ENCODE data around the gene MTMR12. TPM values are rescaled to one million over a fixed set of nuclear protein-coding genes. Genes with fewer than 3 reads are reported as not detected.
"Not testable (repeated sequence)": the region's sequence is repeated elsewhere in the genome, so short reads cannot be mapped to it uniquely, and the experiment has no call there.

The MTMR12 gene
- total RNA-seq, 6 experiments from 2014 or later = 20.7 to 26.0 (median 22.4) TPM

GRCh38 chr5:32325062-32325461 is 12.3 kb upstream of the MTMR12 start:
- TF ChIP-seq, protein P1, sequence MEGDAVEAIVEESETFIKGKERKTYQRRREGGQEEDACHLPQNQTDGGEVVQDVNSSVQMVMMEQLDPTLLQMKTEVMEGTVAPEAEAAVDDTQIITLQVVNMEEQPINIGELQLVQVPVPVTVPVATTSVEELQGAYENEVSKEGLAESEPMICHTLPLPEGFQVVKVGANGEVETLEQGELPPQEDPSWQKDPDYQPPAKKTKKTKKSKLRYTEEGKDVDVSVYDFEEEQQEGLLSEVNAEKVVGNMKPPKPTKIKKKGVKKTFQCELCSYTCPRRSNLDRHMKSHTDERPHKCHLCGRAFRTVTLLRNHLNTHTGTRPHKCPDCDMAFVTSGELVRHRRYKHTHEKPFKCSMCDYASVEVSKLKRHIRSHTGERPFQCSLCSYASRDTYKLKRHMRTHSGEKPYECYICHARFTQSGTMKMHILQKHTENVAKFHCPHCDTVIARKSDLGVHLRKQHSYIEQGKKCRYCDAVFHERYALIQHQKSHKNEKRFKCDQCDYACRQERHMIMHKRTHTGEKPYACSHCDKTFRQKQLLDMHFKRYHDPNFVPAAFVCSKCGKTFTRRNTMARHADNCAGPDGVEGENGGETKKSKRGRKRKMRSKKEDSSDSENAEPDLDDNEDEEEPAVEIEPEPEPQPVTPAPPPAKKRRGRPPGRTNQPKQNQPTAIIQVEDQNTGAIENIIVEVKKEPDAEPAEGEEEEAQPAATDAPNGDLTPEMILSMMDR (IDR thresholded peaks at IDR 0.05) = no peak
- Mint-ChIP-seq H3K36me3 (ENCODE audit: low read depth) (peaks cover 6% of the 10 kb centered on the region; the same call in 1 of the 2 replicates), H3K4me1 (ENCODE audit: low read depth) (peaks cover 22% of the 10 kb centered on the region), H3K4me3 (no peak overlapping the region), H3K9me3 (peaks cover 6% of the 10 kb centered on the region), H3K27me3 (ENCODE audit: insufficient read depth) (no peaks in the 10 kb centered on the region), H3K27ac (no peak overlapping the region)
- DNase-seq = no peak

- DNase-seq = no peak
- peaks cover 6% of the 10 kb centered on the region for H3K9me3 Mint-ChIP-seq
These were observed 11.0 kb upstream of the MTMR12 start for GRCh38 chr5:32323741-32324140.

DNA sequence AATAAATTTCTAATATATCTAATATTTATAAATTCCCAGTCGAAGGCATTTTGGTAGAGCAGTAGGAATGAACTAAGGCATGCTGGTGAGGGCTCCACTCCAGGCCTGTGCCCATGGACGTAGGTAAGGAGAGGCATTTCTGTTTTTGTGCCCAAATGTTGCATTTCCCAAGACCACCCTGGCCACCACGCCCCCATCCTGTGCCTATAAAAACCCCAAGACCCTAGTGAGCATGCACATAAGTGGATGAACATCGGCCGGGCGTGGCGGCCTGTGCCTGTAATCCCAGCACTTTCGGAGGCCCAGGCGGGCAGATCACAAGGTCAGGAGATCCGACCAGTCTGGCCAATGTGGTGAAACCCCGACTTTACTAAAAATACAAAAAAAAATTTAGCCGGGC is 10.1 kb upstream of the MTMR12 start:
- Mint-ChIP-seq H3K27ac (no peak overlapping the region), H3K4me3 (no peak overlapping the region), H3K36me3 (ENCODE audit: low read depth) (peaks cover 6% of the 10 kb centered on the region; the same call in 1 of the 2 replicates), H3K4me1 (ENCODE audit: low read depth) (peaks cover 17% of the 10 kb centered on the region), H3K27me3 (ENCODE audit: insufficient read depth) (peaks cover 1% of the 10 kb centered on the region), H3K9me3 (peaks cover 6% of the 10 kb centered on the region)
- DNase-seq = no peak
- TF ChIP-seq, protein P1 (IDR thresholded peaks at IDR 0.05) = no peak

More at GRCh38 chr5:32323741-32324140, 11.0 kb upstream of the MTMR12 start:
- Mint-ChIP-seq H3K36me3 (ENCODE audit: low read depth) (peaks cover 6% of the 10 kb centered on the region; the same call in 1 of the 2 replicates), H3K4me3 (no peak overlapping the region), H3K27ac (no peak overlapping the region), H3K4me1 (ENCODE audit: low read depth) (peaks cover 17% of the 10 kb centered on the region), H3K27me3 (ENCODE audit: insufficient read depth) (peaks cover 1% of the 10 kb centered on the region)
- TF ChIP-seq, protein P1 (IDR thresholded peaks at IDR 0.05) = peak; percentile 26; the same call in 1 of the 2 replicates

DNA sequence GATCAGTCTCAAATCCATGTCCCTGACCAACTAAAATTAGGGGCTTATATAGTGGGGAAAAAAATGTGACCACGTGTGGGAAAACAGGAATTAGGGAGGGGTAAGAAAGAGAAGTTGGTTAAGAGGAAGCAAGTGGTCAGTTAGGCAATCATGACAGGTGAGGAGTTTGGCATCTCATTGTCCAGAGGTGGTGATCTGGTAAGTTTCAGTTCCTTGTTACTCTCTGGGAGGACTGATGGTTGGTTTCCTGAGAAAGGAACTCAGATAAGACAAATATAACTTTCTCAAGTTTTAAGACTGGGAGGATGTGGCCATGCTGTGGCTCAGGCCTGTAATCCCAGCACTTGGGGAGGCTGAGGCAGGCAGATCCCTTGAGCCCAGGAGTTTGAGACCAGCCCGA is 9.0 kb upstream of the MTMR12 start:
- not testable (repeated sequence) for H3K27ac Mint-ChIP-seq; DNase-seq; H3K4me3 Mint-ChIP-seq; H3K27me3 Mint-ChIP-seq (ENCODE audit: insufficient read depth); H3K9me3 Mint-ChIP-seq; H3K36me3 Mint-ChIP-seq (ENCODE audit: low read depth)
- peaks cover 17% of the 10 kb centered on the region for H3K4me1 Mint-ChIP-seq (ENCODE audit: low read depth)

GRCh38 chr5:32320576-32320975 is 7.8 kb upstream of the MTMR12 start:
- no peak for DNase-seq
- TF ChIP-seq, protein P1 (IDR thresholded peaks at IDR 0.05) = no peak
- Mint-ChIP-seq H3K4me3 (no peak overlapping the region), H3K9me3 (peaks cover 6% of the 10 kb centered on the region), H3K27ac (no peak overlapping the region), H3K4me1 (ENCODE audit: low read depth) (peaks cover 7% of the 10 kb centered on the region), H3K36me3 (ENCODE audit: low read depth) (peaks cover 6% of the 10 kb centered on the region; the same call in 1 of the 2 replicates), H3K27me3 (ENCODE audit: insufficient read depth) (peaks cover 1% of the 10 kb centered on the region)

DNA sequence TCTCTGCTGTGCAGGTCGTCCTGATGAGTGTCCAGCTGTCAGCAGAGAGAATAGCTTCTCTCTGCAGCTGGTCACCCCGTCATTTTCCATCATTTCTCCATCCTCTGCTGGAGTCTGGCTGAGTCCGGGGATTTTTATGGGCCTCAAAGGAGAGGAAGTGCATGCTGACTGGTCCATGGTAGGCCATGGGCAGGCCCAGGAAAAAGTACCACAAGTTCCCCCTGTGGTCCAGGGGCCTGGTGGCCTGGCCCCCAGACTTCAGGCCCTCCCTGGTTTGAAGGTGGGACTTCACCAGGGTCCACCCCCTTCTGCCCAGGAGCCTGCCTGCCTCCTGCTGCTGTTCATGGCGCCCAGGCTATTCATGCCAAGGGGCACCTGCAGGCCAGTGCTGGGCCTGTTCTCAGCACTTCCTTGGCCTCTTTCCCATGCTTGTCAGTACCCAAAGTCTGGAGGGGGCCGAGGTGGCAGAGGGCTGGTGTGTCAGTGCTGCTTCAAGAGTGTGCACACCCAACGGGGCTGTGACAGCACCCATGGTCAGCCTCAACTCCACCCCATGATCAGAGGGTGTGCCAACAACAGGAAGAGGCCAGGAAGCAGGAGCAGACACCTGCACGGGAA is 7.3 kb upstream of the MTMR12 start:
- Mint-ChIP-seq H3K4me1 (ENCODE audit: low read depth) (peaks cover 5% of the 10 kb centered on the region), H3K4me3 (no peak overlapping the region), H3K27ac (no peak overlapping the region), H3K9me3 (peaks cover 6% of the 10 kb centered on the region), H3K36me3 (ENCODE audit: low read depth) (peaks cover 6% of the 10 kb centered on the region; the same call in 1 of the 2 replicates), H3K27me3 (ENCODE audit: insufficient read depth) (peaks cover 1% of the 10 kb centered on the region)
- no peak for DNase-seq
- TF ChIP-seq, protein P1 (IDR thresholded peaks at IDR 0.05) = no peak
